HG03108 (cell line): ENCODE measurements around the gene LCAT.
"Not testable (repeated sequence)": the region's sequence is repeated elsewhere in the genome, so short reads cannot be mapped to it uniquely, and the experiment has no call there.

Experiments used
- ATAC-seq: cut with Tn5 transposase; IDR thresholded peaks from one replicate; pipeline ENCODE4 v1.9.1; 2021; ENCODE audit warnings: moderate library complexity; ENCODE audit not compliant: unreplicated experiment

Gene LCAT, protein sequence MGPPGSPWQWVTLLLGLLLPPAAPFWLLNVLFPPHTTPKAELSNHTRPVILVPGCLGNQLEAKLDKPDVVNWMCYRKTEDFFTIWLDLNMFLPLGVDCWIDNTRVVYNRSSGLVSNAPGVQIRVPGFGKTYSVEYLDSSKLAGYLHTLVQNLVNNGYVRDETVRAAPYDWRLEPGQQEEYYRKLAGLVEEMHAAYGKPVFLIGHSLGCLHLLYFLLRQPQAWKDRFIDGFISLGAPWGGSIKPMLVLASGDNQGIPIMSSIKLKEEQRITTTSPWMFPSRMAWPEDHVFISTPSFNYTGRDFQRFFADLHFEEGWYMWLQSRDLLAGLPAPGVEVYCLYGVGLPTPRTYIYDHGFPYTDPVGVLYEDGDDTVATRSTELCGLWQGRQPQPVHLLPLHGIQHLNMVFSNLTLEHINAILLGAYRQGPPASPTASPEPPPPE

DNA sequence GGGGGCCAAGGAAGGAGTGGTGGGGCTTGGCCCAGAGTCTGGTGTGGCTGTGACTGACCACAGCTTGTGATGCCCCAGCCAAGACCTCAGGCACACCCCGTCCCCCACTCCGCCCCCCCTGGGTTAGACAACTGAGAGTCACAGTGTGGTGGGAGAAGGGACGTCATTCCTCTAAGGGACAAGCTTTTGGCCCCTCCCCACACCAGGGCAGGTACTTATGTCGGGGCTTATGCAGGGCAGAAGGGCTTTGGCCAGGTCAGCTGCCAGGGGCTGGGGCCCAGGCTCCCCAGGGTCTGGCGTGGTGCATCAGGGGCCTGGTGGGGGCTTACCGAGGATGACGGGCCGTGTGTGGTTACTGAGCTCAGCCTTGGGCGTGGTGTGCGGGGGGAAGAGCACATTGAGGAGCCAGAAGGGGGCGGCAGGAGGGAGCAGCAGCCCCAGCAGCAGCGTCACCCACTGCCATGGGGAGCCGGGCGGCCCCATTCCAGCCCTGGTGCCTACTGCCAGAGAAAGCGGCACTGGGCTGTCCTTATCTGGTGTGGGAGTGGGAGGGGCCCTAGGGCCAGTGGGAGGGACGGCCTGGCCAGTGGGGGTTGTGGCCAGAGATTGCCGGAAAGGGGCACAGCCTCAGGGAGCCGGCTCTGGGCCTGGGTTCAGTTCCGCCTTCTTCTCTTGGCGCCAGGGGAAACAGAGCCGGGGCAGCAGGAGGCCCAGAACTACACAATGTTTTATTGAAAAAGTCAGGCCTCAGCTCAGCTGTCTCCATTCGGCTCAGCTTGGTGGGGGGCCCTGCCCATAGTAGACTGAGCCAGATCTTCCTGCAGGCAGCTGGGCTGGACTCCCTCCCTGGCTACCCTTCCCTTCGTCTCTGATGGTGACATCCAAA lies at the start of gene LCAT:
Gene LCAT, minus strand, starts transcription at position 502 of the 886 bp plus-strand sequence. Its CDS starts 19 bp downstream, at position 483.
- ATAC-seq = no peak

DNA sequence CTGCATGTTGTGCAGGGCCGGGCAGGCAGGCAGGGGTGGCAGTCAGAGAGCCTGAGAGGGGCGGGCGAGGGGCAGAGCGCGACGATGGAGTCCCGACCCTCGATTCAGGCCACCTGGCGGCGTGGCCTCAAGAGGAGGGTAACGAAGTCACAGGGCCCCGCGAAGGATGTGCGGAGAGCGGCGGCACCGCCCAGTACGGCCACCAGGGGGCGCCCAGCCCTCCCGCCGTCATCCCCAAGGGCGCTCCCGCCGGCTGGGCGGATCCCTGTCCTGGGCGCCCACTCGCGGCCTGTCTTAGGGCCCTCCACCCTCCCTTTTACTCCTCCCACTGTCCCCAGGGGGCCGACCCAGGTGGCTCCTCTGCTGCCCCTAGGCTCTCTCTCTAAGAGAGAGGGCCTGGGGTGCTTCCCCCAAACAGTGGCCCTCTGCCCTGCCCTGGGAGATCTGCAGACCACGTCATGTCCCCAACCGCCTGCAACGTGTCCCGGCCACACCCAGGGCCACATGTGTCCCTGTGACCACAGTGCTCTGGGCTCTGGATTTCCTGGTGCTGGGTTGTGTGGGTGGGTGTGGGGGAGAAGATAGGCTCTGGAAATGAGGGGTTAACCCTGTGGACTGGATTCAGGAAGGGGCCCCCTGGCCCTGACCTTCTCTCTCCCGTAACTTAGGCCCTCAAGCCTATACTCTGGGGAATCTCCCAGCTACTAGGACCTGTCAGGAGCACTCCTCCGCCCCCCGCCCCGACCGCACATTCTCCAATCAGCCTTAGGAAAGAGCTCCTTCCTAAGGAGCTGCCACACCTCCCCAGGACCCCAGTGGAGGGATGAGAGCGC lies 49.5 kb upstream of the LCAT start:
- peak; percentile 68 for ATAC-seq

DNA sequence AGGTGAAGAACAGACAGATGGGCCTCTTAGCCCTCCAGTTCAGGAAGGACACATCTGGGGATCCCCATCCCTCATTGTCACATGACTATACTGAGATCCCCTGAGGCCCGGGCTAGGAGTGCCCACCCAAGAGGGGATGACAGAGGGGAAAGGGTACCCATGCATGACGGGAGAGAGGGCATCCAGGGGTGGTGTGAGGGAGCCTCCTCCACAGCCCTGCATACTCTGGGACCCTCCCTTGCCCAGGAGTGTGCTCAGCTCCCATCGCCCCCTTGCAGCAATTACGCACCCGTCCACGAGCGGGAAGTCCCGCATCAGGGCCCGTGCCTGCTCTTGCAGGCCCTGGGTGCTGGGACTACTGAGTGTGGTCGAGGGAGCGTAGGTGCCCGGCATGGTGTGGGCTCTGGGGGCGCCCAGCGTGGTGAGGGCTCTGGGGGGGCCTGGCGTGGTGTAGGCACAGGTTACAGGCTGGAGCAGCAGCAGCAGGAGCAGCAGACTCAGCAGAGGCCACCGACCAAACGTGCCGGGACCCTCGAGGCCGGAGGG lies 48.8 kb upstream of the LCAT start:
- no peak for ATAC-seq

DNA sequence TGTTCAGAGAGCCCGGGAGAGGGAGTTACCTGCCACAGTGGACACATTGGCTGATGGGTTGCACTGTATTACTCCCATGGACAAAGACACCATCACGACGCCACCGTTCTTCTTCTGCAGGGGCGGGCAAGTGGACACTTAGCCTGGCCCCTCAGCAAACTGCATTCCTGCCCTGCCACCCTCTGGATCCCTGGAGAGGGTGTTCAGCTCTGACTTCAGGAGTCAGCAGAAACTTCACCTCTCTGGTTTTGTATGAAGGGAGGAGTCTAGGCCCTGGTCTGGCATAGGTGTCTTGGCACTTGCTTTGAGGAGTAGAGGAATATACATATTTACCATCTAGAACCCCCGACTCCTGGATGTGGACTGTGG lies 46.1 kb upstream of the LCAT start:
- ATAC-seq = no peak

DNA sequence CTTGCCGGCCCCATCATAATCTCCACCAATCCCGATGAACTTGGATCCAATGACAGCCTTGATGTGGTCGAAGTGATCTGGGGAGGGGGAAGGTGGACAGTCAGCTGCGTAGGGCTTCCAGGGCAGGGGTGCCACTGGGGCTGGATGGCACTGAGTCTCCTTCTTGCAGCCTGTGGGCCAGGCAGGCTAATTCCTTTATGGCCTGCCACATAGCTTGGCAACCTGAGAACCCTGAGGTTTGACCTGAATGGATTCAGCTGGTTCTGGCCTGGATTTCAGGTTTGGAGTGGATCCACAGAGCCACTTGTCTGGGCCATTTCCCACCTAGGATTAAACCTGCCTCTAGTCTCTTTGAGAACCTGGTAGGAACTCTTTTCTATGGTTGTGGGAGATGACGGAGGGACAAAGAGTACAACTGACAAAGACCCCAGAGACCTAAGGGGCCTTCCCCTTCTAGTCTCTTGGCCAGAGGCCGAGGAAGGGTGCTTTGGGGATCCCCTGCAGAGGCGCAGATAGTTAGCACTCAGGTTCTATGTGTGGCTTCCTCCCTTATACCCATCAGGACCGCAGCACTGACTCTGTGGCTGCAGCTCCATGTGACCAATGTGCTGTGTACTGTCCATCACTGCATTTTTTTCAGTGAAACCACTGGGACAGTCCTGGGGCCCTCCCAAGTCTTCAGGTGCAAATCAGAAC lies 45.5 kb upstream of the LCAT start:
- ATAC-seq = no peak

DNA sequence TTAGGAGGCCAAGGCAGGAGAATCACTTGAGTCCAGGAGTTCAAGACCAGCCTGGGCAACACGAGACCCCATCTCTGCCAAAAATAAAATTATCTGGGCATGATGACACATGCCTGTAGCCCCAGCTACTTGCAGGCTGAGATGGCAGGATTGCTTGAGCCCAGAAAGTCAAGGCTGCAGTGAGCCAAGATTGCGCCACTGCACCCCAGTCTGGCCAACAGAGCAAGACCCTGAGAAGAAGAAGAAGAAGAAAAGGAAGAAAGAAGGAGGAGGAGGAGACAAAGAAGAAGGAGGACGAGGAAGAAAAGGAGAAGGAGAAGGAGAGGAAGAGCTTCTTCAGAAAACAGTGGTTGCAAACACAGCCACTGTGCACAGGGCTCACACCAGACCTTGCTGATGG lies 44.8 kb upstream of the LCAT start:
- no peak for ATAC-seq

DNA sequence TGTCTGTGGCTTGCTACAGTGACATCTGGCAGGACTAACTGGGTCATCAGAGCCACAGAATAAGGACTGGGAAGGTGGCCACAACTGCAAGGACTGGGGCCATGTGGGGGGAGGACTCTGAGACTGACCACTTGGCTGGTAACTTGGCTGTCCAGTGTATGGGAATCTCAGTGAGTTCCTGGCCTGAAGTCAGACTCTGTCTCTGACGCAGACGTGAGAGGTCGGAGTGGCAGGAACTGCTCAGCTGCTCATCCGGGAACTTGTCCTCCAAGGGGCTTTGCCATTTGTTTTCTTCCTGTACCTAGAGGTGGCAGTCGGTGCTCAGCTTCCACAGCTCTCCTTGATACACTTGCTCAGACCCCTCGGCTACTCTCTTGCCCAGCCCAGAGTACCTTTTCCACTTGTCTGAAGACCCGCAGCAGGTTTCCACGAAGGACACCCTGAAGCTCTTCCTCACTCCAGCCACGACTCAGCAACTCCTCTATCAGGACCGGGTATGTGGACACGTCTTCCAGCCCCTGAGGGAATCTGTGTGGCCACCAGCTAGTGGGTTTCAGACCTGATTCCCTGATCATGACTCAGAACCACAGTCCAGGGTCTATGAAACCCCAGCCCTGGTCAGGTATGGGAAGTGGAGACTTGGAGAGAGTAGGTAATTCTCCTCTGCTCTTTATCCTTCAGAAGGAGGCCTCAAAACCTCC lies 43.7 kb upstream of the LCAT start:
- no peak for ATAC-seq

DNA sequence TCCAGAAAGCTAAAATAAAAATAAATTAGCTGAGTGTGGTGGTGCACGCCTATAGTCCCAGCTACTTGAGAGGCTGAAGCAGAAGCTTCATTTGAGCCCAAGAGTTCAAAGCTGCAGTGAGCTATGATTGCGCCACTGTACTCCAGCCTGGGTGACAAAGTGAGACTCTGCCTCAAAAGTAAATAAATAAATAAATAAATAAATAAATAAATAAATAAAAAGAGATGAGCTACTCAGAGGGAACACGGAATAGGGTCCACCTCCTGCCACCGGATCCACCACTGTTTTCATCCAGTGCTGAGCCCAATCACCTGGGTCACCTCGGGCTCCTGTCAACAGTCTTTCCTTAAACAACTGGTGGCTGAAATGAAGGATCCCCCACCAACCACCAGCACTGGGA lies 43.0 kb upstream of the LCAT start:
- no peak for ATAC-seq

DNA sequence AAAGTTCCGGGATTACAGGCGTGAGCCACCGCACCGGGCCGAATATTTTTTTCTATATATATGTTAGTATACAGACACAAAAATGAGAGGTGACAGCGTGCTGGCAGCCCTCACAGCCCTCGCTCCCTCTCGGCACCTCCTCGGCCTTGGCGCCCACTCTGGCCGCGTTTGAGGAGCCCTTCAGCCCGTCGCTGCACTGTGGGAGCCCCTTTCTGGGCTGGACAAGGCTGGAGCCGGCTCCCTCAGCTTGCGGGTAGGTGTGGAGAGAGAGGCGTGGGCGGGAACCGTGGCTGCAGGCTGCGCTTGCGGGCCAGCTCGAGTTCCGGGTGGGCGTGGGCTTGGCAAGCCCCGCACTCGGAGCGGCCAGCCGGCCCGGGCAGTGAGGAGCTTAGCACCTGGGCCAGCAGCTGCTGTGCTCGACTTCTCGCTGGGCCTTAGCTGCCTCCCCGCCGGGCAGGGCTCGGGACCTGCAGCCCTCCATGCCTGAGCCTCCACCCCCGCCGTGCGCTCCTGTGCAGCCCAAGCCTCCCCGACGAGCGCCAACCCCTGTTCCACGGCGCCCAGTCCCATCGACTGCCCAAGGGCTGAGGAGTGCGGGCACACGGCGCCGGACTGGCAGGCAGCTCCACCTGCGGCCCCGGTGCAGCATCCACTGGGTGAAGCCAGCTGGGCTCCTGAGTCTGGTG lies 38.2 kb upstream of the LCAT start:
- ATAC-seq = no peak

DNA sequence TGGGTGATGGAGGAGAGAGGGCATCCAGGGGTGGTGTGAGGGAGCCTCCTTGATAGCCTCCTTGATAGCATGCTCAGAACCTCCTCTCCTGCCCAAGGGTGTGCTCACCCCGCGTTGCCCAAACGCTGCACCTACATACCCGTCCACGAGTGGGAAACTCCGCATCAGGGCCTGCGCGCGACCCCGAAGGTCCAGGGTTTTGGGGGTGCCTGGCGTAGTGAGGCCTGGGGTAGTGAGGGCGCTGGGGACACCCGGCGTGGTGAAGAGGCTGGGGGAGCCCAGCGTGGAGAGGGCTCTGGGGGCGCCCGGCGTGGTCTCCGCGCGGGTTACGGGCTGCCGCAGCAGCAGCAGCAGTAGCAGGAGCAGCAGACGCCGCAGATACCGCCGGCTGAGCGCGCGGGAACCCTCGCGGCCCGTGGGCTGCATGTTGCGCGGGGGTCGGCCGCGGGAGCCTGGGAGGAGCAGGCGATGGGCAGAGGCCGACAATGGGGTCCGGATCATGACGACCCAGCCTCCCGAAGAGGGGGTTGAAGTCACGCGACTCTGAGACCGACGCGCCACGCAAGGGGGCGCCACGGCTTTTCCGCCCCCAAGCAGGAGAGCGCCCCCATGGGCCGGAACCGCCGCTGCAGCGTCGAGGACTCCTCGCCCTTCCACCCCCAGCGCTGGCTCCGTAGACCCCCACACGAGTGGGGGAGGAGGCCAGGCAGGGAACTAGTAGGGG lies 36.2 kb upstream of the LCAT start, which contains the start of gene DPEP3:
Gene DPEP3, minus strand, starts transcription at position 545 of the 724 bp plus-strand sequence. Its CDS starts 119 bp downstream, at position 426.
- ATAC-seq = no peak

DNA sequence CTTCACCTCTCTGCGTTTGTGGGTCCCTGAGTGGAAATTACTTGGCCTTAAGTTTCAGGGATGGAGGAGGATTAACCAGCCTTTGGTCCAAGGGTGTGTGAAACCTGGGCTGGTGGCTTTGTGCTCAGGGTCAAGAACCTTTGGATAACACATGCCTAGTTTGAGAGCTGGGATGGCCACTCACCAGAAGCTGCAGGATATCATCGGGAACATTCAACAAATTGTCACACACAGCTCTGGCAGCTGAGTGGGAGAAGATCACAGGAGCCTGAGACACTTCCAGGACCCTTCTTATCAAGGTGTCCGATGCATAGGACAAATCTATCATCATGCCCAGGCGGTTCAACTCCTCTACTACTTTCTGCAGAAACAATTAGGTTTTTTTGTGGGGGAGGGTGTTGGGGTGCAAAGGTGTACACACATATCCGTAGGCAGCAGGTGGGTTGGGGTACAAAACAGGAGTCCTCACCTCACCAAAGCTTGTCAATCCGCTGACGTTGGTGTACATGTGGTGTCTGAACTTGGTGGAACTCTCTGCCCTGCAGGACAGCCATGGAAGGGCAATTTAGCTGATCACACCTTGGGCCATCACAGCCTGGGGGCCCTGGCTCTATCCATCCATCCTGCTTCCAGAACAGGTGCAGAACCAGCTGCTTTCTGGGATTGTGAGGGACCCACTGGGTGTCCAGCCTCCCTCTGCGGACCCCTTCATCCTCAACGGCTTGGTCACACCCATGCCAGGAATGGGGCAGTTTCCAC lies 33.7 kb upstream of the LCAT start:
- no peak for ATAC-seq

DNA sequence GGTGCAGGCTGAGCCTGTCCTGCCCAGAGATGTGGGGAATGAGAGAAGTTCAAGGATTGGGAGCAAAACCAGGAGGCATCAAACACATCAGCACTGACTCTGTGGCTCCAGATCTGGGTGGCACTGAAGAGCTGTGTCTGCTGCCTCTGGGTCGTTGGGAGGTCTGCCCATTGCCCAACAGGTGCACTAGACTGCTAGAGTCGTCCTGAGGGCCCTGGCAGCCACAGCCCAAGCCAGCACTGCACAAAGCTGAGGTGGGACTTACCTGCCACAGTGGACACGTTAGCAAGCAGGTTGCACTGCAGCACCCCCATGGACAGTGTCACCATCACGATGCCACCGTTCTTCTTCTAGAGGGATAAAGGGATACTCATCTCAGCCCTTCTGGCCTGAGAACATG lies 33.1 kb upstream of the LCAT start:
- ATAC-seq = no peak

DNA sequence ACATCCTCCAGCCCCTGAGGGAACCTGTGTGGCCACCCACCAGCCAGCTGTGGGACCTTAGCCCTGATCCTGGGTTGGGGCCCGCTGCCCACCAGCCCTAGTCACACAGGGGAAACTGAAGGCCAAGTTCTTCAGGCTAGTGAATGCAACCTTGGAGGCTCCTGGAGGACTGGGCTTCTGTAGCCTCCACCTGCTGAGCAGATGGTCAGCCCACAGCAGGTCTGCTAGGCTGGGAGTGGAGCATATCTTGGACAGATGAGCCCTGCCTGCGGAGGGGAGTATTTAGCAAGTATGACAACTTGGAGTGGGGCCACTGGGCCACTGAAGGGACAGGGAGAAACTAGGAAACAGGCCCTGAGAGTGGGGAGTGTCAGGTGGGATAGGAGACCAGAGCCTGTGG lies 32.3 kb upstream of the LCAT start:
- no peak for ATAC-seq

DNA sequence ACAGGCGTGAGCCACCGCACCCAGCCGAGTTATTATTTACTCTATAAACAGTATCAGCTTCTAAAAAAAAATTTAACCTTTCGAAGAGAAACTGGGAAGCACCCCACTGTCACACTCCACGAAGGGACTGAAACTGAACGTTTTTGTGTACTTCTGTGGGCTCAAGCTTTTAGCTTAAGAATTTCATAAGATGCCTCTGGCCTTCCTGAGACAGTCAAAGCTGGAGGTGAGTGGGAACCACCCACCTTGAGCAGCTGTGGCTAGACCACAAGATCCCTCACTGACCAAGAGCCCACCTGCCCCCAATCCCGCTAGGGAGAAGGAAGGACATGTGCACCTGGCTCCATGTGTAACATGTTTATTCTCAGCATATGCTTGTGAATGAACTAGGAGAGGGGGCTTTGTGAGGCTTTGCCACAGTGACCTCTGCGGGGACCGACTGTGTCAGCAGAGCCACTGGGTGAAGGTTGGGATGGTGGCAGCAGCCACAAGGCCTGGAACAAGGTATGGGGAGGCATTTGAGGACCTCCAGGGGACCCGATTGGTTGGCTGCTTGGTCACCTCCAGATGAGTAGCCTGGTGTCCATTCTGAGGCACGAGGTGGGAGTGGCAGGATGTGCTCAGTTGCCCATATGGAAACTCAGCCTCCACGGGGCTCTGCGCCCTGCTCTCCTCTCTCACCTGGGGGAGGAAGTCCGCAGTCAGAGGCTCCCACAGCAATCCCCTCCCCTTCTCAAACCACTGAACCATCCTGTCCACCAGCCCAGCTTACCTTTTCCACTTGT lies 31.6 kb upstream of the LCAT start:
- ATAC-seq = no peak

DNA sequence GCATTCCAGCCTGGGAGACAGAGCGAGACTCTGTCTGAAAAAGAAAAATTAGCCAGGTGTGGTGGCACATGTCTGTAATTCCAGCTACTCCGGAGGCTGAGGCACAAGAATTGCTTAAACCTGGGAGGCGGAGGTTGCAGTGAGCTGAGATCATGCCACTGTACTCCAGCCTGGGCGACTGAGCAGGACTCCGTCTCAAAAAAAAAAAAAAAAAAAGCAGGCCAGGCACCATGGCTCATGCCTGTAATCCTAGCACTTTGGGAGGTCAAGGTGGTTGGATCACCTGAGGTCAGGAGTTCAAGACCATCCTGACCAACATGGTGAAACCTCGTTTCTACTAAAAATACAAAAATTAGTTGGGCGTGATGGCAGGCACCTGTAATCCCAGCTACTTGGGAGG lies 28.4 kb upstream of the LCAT start:
- ATAC-seq = not testable (repeated sequence)

DNA sequence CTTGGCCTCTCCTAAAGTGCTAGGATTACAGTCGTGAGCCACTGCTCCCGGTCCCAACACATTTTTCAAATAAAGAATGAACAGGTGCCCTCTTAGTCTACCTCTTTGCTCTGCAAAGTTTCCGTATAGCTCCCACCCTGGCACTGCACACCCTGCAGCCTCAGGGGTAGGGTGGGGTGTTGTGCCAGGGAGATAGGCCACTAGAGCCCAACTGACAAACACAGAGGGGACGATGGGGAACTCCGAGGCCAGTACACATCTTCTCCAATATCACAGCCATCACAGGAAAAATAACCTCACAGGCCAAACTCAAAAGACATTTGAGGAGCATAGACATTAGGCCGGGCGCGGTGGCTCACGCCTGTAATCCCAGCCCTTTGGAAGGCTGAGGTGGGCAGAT lies 27.2 kb upstream of the LCAT start:
- no peak for ATAC-seq
